ENCODE measurements around the gene CLEC3B. TPM values are rescaled to one million over a fixed set of nuclear protein-coding genes. Genes with fewer than 3 reads are reported as not detected.

The CLEC3B gene
- polyA plus RNA-seq, 3 donors: 3.9 to 22.7 (median 14.5) TPM

DNA sequence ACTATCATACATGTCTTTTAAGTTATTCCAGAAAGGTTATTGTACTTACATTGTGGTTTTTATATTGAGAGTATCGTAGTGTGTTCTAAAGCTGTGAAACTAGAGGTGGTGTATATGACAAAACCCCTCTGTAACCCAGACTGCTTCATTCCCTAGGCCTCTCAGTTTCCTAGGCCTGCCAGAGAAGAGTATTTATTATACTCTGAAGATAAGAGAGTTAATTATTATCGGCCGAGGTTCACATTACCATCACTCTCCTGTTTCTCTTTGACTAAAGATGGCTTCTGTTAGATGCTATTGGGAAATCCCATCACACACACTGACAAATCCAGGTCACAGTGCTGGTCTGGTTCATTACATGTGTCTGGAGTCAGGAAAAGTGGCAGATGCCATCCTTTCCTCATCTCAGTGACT is 29.5 kb upstream of the CLEC3B start:
- DNase-seq: no peak
- no CpG with 5 or more reads among the region's 3 CpGs for WGBS (ENCODE audit: insufficient coverage)
- no peaks in the 10 kb centered on the region for H3K27me3 ChIP-seq (ENCODE audit: control insufficient read depth in 2 of 2, insufficient read depth in 2 of 2, low read length in 2 of 2)
- H3K9ac ChIP-seq (ENCODE audit: insufficient read depth, low read length, poor library complexity, severe bottlenecking): no peak overlapping the region
- H3K9me3 ChIP-seq (replicated peaks in 1 of 2; ENCODE audit: control insufficient read depth in 1 of 2, insufficient read depth in 1 of 2, low read length in 2 of 2): no peaks in the 10 kb centered on the region
- H3K36me3 ChIP-seq (replicated peaks in 1 of 2; ENCODE audit: control insufficient read depth in 1 of 2, insufficient read depth in 2 of 2, low read length in 2 of 2): peaks cover 64 to 98% of the 10 kb centered on the region in 2 donors
- H3K27ac ChIP-seq (ENCODE audit: low read depth in 1 of 2, low read length in 2 of 2): no peak overlapping the region
- H3K4me2 ChIP-seq (replicated peaks; ENCODE audit: extremely low read depth, low read length, poor library complexity, severe bottlenecking): no peak overlapping the region
- no peaks in the 10 kb centered on the region for H3K4me1 ChIP-seq (ENCODE audit: control insufficient read depth in 1 of 2, insufficient read depth in 2 of 2, low read length in 2 of 2)
- H3K27me3 Mint-ChIP-seq (ENCODE audit: low read depth in 3 of 3): no peaks in the 10 kb centered on the region
- H3K36me3 Mint-ChIP-seq: peaks cover 74 to 82% of the 10 kb centered on the region in 2 donors
- TF ChIP-seq, protein P1, sequence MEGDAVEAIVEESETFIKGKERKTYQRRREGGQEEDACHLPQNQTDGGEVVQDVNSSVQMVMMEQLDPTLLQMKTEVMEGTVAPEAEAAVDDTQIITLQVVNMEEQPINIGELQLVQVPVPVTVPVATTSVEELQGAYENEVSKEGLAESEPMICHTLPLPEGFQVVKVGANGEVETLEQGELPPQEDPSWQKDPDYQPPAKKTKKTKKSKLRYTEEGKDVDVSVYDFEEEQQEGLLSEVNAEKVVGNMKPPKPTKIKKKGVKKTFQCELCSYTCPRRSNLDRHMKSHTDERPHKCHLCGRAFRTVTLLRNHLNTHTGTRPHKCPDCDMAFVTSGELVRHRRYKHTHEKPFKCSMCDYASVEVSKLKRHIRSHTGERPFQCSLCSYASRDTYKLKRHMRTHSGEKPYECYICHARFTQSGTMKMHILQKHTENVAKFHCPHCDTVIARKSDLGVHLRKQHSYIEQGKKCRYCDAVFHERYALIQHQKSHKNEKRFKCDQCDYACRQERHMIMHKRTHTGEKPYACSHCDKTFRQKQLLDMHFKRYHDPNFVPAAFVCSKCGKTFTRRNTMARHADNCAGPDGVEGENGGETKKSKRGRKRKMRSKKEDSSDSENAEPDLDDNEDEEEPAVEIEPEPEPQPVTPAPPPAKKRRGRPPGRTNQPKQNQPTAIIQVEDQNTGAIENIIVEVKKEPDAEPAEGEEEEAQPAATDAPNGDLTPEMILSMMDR (IDR thresholded peaks at IDR 0.05): no peak
- no peaks in the 10 kb centered on the region for H3K79me2 ChIP-seq (ENCODE audit: insufficient read depth, low read length)
- H3K4me1 Mint-ChIP-seq: peaks cover 2% of the 10 kb centered on the region
- H3K4me3 Mint-ChIP-seq: no peak overlapping the region
- no peaks in the 10 kb centered on the region for H4K20me1 ChIP-seq (ENCODE audit: insufficient read depth, low read length)
- H2AFZ ChIP-seq (ENCODE audit: insufficient read depth, low read depth, low read length, poor library complexity, severe bottlenecking): no peak overlapping the region
- intact Hi-C loops (cut with micrococcal nuclease): no loop called here
- no peak overlapping the region for H3K4me3 ChIP-seq (replicated peaks in 1 of 3; ENCODE audit: low read depth in 2 of 3, low read length in 3 of 3)
- no peaks in the 10 kb centered on the region for H3K9me3 Mint-ChIP-seq
- no peak overlapping the region for H3K27ac Mint-ChIP-seq

DNA sequence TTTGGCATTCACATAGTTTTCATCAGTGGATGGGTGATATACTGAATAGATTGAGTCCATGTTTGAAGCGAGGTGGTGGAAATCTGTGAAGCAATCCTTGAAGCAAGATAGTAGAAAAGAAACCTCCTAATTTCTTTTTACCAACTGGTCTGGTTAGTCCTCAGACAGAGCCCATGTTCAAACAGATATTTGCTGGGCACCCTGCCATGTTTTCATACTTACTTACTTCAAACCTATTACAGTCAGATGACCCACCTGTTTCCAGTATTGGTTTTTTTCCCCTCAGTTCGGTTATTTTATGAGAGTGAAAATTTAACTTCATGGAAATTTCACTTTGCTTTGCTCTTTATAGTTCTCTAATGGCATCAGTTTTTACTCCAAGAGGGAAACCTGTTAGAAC is 26.3 kb upstream of the CLEC3B start:
- intact Hi-C loops (cut with micrococcal nuclease): no loop called here
- Histone ChIP-seq H2AFZ (ENCODE audit: insufficient read depth, low read depth, low read length, poor library complexity, severe bottlenecking) (no peak overlapping the region), H3K27ac (ENCODE audit: low read depth in 1 of 2, low read length in 2 of 2) (no peak overlapping the region), H3K4me2 (replicated peaks; ENCODE audit: extremely low read depth, low read length, poor library complexity, severe bottlenecking) (no peak overlapping the region), H3K9me3 (replicated peaks in 1 of 2; ENCODE audit: control insufficient read depth in 1 of 2, insufficient read depth in 1 of 2, low read length in 2 of 2) (no peaks in the 10 kb centered on the region), H3K79me2 (ENCODE audit: insufficient read depth, low read length) (no peaks in the 10 kb centered on the region), H3K36me3 (replicated peaks in 1 of 2; ENCODE audit: control insufficient read depth in 1 of 2, insufficient read depth in 2 of 2, low read length in 2 of 2) (peaks cover 76 to 99% of the 10 kb centered on the region in 2 donors), H3K27me3 (ENCODE audit: control insufficient read depth in 2 of 2, insufficient read depth in 2 of 2, low read length in 2 of 2) (no peaks in the 10 kb centered on the region), H3K9ac (ENCODE audit: insufficient read depth, low read length, poor library complexity, severe bottlenecking) (no peak overlapping the region), H4K20me1 (ENCODE audit: insufficient read depth, low read length) (no peaks in the 10 kb centered on the region), H3K4me3 (replicated peaks in 1 of 3; ENCODE audit: low read depth in 2 of 3, low read length in 3 of 3) (no peak overlapping the region), H3K4me1 (ENCODE audit: control insufficient read depth in 1 of 2, insufficient read depth in 2 of 2, low read length in 2 of 2) (no peaks in the 10 kb centered on the region)
- no peaks in the 10 kb centered on the region for H3K27me3 Mint-ChIP-seq (ENCODE audit: low read depth in 3 of 3)
- TF ChIP-seq, protein P1 (IDR thresholded peaks at IDR 0.05): no peak
- WGBS (ENCODE audit: insufficient coverage): no CpG with 5 or more reads among the region's 2 CpGs
- no peak overlapping the region for H3K27ac Mint-ChIP-seq
- peaks cover 0 to 3% (median 0%) of the 10 kb centered on the region in 7 donors for H3K9me3 Mint-ChIP-seq
- no peaks in the 10 kb centered on the region for H3K4me1 Mint-ChIP-seq
- H3K4me3 Mint-ChIP-seq: no peak overlapping the region
- DNase-seq: no peak
- H3K36me3 Mint-ChIP-seq: peaks cover 79 to 81% of the 10 kb centered on the region in 2 donors

All from CD14-positive monocyte (primary cell).